ENCODE measurements around the gene EMC10. TPM values are rescaled to one million over a fixed set of nuclear protein-coding genes. Genes with fewer than 3 reads are reported as not detected.
A peak's percentile ranks its signal among the peaks of the same experiment; 100 is the strongest.

Gene EMC10
- total RNA-seq, 6 experiments from 2014 or later, result 49.1 to 113 (median 55.2) TPM

DNA sequence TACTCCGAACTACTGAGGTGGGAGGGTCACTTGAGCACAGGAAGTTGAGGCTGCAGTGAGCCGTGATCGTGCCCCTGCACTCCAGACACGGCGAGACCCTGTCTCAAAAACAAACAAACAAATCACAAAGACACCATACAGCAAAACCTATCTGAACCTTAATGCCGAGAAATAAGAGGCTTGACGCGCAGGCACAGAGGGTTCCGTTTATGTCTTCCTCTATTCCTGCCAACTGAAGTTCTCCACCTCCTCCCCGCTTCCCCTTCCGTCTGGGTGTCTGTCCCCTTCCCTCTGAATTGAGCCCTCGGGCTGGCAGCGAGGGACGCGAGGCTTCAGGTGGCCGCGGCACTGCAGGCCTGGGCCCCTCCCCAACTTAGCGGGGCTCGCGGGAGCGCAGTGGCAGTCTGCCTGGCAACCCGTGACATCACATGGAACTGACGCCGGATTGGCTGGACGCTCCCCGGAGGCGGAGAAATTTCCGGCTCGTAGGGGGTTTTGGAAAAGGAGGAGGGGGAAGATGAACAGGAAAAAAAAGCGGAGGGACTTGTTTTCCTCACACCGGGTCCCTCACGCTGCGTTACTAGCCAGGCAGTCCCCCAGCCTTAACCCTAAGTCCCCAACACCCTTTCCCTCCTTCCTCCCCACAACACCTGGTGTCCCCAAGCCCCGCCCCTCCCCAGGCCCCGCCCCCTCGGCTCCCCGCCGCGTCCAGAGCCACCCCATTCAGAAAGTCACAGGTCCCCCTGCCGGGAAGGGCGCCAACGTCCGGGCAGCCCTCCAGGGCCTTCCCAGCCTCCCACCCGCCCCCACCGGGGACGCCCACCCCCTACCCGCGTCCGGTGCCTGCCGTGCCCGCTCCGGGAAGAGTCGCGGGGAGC lies 44.7 kb upstream of the EMC10 start:
- H3K36me3 Mint-ChIP-seq (ENCODE audit: low read depth), result no peaks in the 10 kb centered on the region
- no peak for TF ChIP-seq CTCF (IDR thresholded peaks at IDR 0.05)
- peaks cover 10% of the 10 kb centered on the region for H3K4me1 Mint-ChIP-seq (ENCODE audit: low read depth)
- H3K27ac Mint-ChIP-seq, result no peak overlapping the region; the same call in 1 of the 2 replicates
- no peaks in the 10 kb centered on the region for H3K9me3 Mint-ChIP-seq
- peak; percentile 30 for DNase-seq
- H3K27me3 Mint-ChIP-seq (ENCODE audit: insufficient read depth), result peaks cover 37% of the 10 kb centered on the region
- H3K4me3 Mint-ChIP-seq, result peak overlapping the region; percentile 82

GRCh38 chr19:50432221-50433028 lies 43.9 kb upstream of the EMC10 start, which contains the start of gene MYBPC2:
Gene MYBPC2 (plus strand): TSS chr19:50432892. CDS start chr19:50432954, 62 bp downstream.
- H3K36me3 Mint-ChIP-seq (ENCODE audit: low read depth), result no peaks in the 10 kb centered on the region
- TF ChIP-seq CTCF (IDR thresholded peaks at IDR 0.05), result no peak
- DNase-seq, result no peak
- H3K9me3 Mint-ChIP-seq, result no peaks in the 10 kb centered on the region
- peaks cover 10% of the 10 kb centered on the region for H3K4me1 Mint-ChIP-seq (ENCODE audit: low read depth)
- H3K27ac Mint-ChIP-seq, result no peak within 1 kb of the TSS; the same call in 1 of the 2 replicates
- H3K4me3 Mint-ChIP-seq, result peak within 1 kb of the TSS; percentile 82
- H3K27me3 Mint-ChIP-seq (ENCODE audit: insufficient read depth), result peaks cover 42% of the 10 kb centered on the region

- Mint-ChIP-seq H3K27ac (no peak overlapping the region), H3K27me3 (ENCODE audit: insufficient read depth) (peaks cover 42% of the 10 kb centered on the region), H3K4me1 (ENCODE audit: low read depth) (peaks cover 10% of the 10 kb centered on the region), H3K9me3 (no peaks in the 10 kb centered on the region), H3K36me3 (ENCODE audit: low read depth) (no peaks in the 10 kb centered on the region), H3K4me3 (no peak overlapping the region)
- no peak for TF ChIP-seq CTCF (IDR thresholded peaks at IDR 0.05)
- DNase-seq, result no peak
Observed at GRCh38 chr19:50433201-50434180, 42.8 kb upstream of the EMC10 start.

- Mint-ChIP-seq H3K4me1 (ENCODE audit: low read depth) (peaks cover 10% of the 10 kb centered on the region), H3K27me3 (ENCODE audit: insufficient read depth) (peaks cover 37% of the 10 kb centered on the region), H3K9me3 (no peaks in the 10 kb centered on the region), H3K27ac (no peak overlapping the region), H3K4me3 (no peak overlapping the region), H3K36me3 (ENCODE audit: low read depth) (no peaks in the 10 kb centered on the region)
- TF ChIP-seq CTCF (IDR thresholded peaks at IDR 0.05), result no peak
- no peak for DNase-seq
Observed at GRCh38 chr19:50434525-50434924, 41.8 kb upstream of the EMC10 start.

DNA sequence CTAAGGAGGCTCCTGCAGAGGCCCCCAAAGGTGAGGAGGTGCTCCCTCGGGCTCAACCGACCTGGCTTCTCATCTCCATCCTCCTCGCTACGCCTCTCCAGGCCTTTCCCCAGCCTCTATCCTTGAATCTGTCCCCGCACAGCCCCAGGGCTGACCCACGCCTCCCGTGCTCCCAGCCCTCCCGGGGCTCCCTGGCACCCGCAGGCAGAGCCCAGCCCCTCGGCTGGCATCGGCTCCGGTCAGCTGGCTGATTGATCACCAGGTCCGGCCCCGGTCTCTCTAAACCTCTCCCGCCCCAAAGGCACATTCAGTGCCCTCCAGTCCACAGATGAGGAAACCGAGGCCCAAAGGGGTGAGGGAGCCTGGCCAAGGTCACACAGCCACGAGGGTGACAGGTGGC lies 41.1 kb upstream of the EMC10 start:
- H3K27me3 Mint-ChIP-seq (ENCODE audit: insufficient read depth), result peaks cover 36% of the 10 kb centered on the region
- H3K4me1 Mint-ChIP-seq (ENCODE audit: low read depth), result peaks cover 10% of the 10 kb centered on the region
- H3K27ac Mint-ChIP-seq, result no peak overlapping the region
- no peaks in the 10 kb centered on the region for H3K36me3 Mint-ChIP-seq (ENCODE audit: low read depth)
- no peak overlapping the region for H3K4me3 Mint-ChIP-seq
- TF ChIP-seq CTCF (IDR thresholded peaks at IDR 0.05), result no peak
- H3K9me3 Mint-ChIP-seq, result no peaks in the 10 kb centered on the region
- no peak for DNase-seq
